IPS-20b (cell line): ENCODE data around the gene TAF10.

ENCODE experiments used
- H3K27ac ChIP-seq: one replicate; pipeline ENCODE4 v1.5.1; 2013; ENCODE audit warnings: low read length
- H3K27me3 ChIP-seq: 2 replicates; pipeline ENCODE4 v1.6.1; 2013; ENCODE audit warnings: mild to moderate bottlenecking, low read length, inconsistent platforms; ENCODE audit not compliant: insufficient read depth
- H3K36me3 ChIP-seq: 2 replicates; pipeline ENCODE4 v1.6.1; 2013; ENCODE audit warnings: low read depth, mild to moderate bottlenecking, inconsistent platforms, low read length, moderate library complexity; ENCODE audit not compliant: insufficient read depth
- H3K4me1 ChIP-seq: 2 replicates; pipeline ENCODE4 v1.6.1; 2013; ENCODE audit warnings: mild to moderate bottlenecking, control low read depth, inconsistent platforms, low read length, moderate library complexity; ENCODE audit not compliant: insufficient read depth
- H3K4me3 ChIP-seq: 2 replicates; pipeline ENCODE4 v1.5.1; 2013; ENCODE audit warnings: mild to moderate bottlenecking, low read length, inconsistent platforms
- H3K9ac ChIP-seq: 2 replicates; pipeline ENCODE4 v1.6.1; 2013; ENCODE audit warnings: low read depth, mild to moderate bottlenecking, inconsistent platforms, low read length, moderate library complexity
- H3K9me3 ChIP-seq: 2 replicates; pipeline ENCODE4 v1.6.1; 2013; ENCODE audit warnings: mild to moderate bottlenecking, low read depth, low read length, inconsistent platforms; ENCODE audit not compliant: insufficient read depth

Gene TAF10

GRCh38 chr11:6613496-6613895 lies 1.5 kb upstream of the TAF10 start:
- Histone ChIP-seq H3K27me3 (no peaks in the 10 kb centered on the region), H3K36me3 (peaks cover 50% of the 10 kb centered on the region), H3K27ac (no peak overlapping the region), H3K4me1 (peaks cover 7% of the 10 kb centered on the region; the same call in 1 of the 2 replicates), H3K4me3 (peak overlapping the region; percentile 98; the same call in 1 of the 2 replicates), H3K9me3 (no peaks in the 10 kb centered on the region), H3K9ac (peak overlapping the region; percentile 99; the same call in 1 of the 2 replicates)

GRCh38 chr11:6611963-6612212 lies 128 bp downstream of the TAF10 start:
- Histone ChIP-seq H3K4me3 (peak overlapping the region; percentile 98; the same call in 1 of the 2 replicates), H3K36me3 (peaks cover 62% of the 10 kb centered on the region), H3K27me3 (no peaks in the 10 kb centered on the region), H3K27ac (no peak overlapping the region), H3K9me3 (no peaks in the 10 kb centered on the region), H3K4me1 (peaks cover 13% of the 10 kb centered on the region), H3K9ac (peak overlapping the region; percentile 99)

GRCh38 chr11:6611092-6611962 lies 689 bp downstream of the TAF10 start:
- Histone ChIP-seq H3K9ac (peak overlapping the region; percentile 88), H3K4me3 (peak overlapping the region; percentile 98), H3K4me1 (peaks cover 18% of the 10 kb centered on the region), H3K27ac (peak overlapping the region; percentile 7), H3K36me3 (peaks cover 63% of the 10 kb centered on the region), H3K9me3 (no peaks in the 10 kb centered on the region), H3K27me3 (no peaks in the 10 kb centered on the region)

- Histone ChIP-seq H3K4me3 (peak overlapping the region; percentile 98; the same call in 1 of the 2 replicates), H3K27ac (no peak overlapping the region), H3K36me3 (peaks cover 61% of the 10 kb centered on the region), H3K27me3 (no peaks in the 10 kb centered on the region), H3K4me1 (peaks cover 19% of the 10 kb centered on the region), H3K9me3 (no peaks in the 10 kb centered on the region), H3K9ac (no peak overlapping the region)
Observed at GRCh38 chr11:6610591-6610990, 1.4 kb downstream of the TAF10 start.

- Histone ChIP-seq H3K9ac (no peak overlapping the region), H3K4me1 (peaks cover 22% of the 10 kb centered on the region), H3K4me3 (no peak overlapping the region), H3K27ac (no peak overlapping the region), H3K9me3 (no peaks in the 10 kb centered on the region), H3K36me3 (peaks cover 56% of the 10 kb centered on the region), H3K27me3 (no peaks in the 10 kb centered on the region)
Observed at GRCh38 chr11:6609502-6610015, 2.5 kb downstream of the TAF10 start.

- H3K27me3 ChIP-seq = no peaks in the 10 kb centered on the region
- H3K36me3 ChIP-seq = peaks cover 51% of the 10 kb centered on the region
- H3K4me3 ChIP-seq = no peak overlapping the region
- peaks cover 22% of the 10 kb centered on the region for H3K4me1 ChIP-seq
- H3K9me3 ChIP-seq = no peaks in the 10 kb centered on the region
- no peak overlapping the region for H3K27ac ChIP-seq
- H3K9ac ChIP-seq = no peak overlapping the region
Observed at GRCh38 chr11:6608726-6609501, 3.1 kb downstream of the TAF10 start.

- Histone ChIP-seq H3K9ac (no peak overlapping the region), H3K9me3 (no peaks in the 10 kb centered on the region), H3K27ac (peak overlapping the region; percentile 95), H3K4me1 (peaks cover 19% of the 10 kb centered on the region), H3K36me3 (peaks cover 51% of the 10 kb centered on the region), H3K4me3 (no peak overlapping the region), H3K27me3 (no peaks in the 10 kb centered on the region)
Observed at GRCh38 chr11:6608011-6608410, 4.0 kb downstream of the TAF10 start.

- Histone ChIP-seq H3K27ac (peak overlapping the region; percentile 95), H3K4me1 (peaks cover 21% of the 10 kb centered on the region), H3K9ac (peak overlapping the region; percentile 70; the same call in 1 of the 2 replicates), H3K4me3 (peak overlapping the region; percentile 31; the same call in 1 of the 2 replicates), H3K27me3 (no peaks in the 10 kb centered on the region), H3K36me3 (peaks cover 51% of the 10 kb centered on the region), H3K9me3 (no peaks in the 10 kb centered on the region)
Observed at GRCh38 chr11:6607190-6607795, 4.7 kb downstream of the TAF10 start.

- peaks cover 54% of the 10 kb centered on the region for H3K36me3 ChIP-seq
- H3K4me1 ChIP-seq = peaks cover 21% of the 10 kb centered on the region
- no peaks in the 10 kb centered on the region for H3K27me3 ChIP-seq
- peak overlapping the region; percentile 18; the same call in 1 of the 2 replicates for H3K4me3 ChIP-seq
- H3K9ac ChIP-seq = peak overlapping the region; percentile 75; the same call in 1 of the 2 replicates
- H3K9me3 ChIP-seq = no peaks in the 10 kb centered on the region
- H3K27ac ChIP-seq = peak overlapping the region; percentile 80
Observed at GRCh38 chr11:6606471-6607189, 5.4 kb downstream of the TAF10 start.

- Histone ChIP-seq H3K36me3 (peaks cover 56% of the 10 kb centered on the region), H3K27ac (no peak overlapping the region), H3K4me1 (peaks cover 21% of the 10 kb centered on the region), H3K9me3 (no peaks in the 10 kb centered on the region), H3K4me3 (peak overlapping the region; percentile 84), H3K9ac (peak overlapping the region; percentile 90; the same call in 1 of the 2 replicates), H3K27me3 (no peaks in the 10 kb centered on the region)
Observed at GRCh38 chr11:6604790-6605189, 7.2 kb downstream of the TAF10 start.
